Measurements from ENCODE around the gene CNIH2.

CNIH2 gene

DNA sequence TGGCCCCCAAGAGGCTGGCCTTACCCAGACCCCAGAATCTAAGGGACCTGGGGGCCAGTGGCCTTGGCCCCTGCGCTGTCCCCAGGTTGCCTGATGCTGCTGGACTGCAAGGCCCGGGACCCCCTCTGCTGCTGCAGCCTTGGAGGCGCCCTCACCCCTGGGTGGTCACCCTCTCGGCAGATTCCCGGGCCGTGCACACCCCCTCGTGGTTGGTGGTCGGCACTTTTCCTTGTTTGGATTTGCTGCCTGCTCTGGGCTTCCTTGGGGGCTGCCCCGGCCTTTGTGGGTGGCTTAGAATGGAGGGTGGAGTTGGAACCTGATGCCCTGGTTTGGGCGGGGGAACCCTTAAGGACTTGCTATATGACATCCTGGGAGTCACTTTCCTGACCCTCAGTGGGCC is 53.0 kb downstream of the CNIH2 start:
- no peak overlapping the region for H3K4me3 Mint-ChIP-seq
- H3K9me3 Mint-ChIP-seq = no peaks in the 10 kb centered on the region
- peak overlapping the region; percentile 23 for H3K27ac Mint-ChIP-seq

GRCh38 chr11:66331542-66332370 is 53.8 kb downstream of the CNIH2 start:
- no peak overlapping the region for H3K27ac Mint-ChIP-seq
- ATAC-seq (no peak), DNase-seq (ENCODE audit: low spot score in 2 of 2) (no peak)
- no peaks in the 10 kb centered on the region for H3K9me3 Mint-ChIP-seq
- H3K36me3 Mint-ChIP-seq = peaks cover 6% of the 10 kb centered on the region
- peaks cover 35% of the 10 kb centered on the region for H3K4me1 Mint-ChIP-seq
- H3K4me3 Mint-ChIP-seq = no peak overlapping the region

More for the DNA sequence above, 53.0 kb downstream of the CNIH2 start:
- Mint-ChIP-seq H3K4me1 (peaks cover 35% of the 10 kb centered on the region), H3K36me3 (no peaks in the 10 kb centered on the region)
- ATAC-seq (no peak), DNase-seq (ENCODE audit: low spot score in 2 of 2) (no peak)

- no peaks in the 10 kb centered on the region for H3K9me3 Mint-ChIP-seq
- no peak overlapping the region for H3K27ac Mint-ChIP-seq
- H3K36me3 Mint-ChIP-seq = peaks cover 14% of the 10 kb centered on the region
- no peak overlapping the region for H3K4me3 Mint-ChIP-seq
- H3K4me1 Mint-ChIP-seq = peaks cover 37% of the 10 kb centered on the region
- ATAC-seq = no peak
- DNase-seq (ENCODE audit: low spot score in 2 of 2) = no peak
These were observed 54.6 kb downstream of the CNIH2 start for GRCh38 chr11:66332371-66333219.

GRCh38 chr11:66333220-66333877 is 55.4 kb downstream of the CNIH2 start:
- Mint-ChIP-seq H3K9me3 (no peaks in the 10 kb centered on the region), H3K4me3 (no peak overlapping the region), H3K36me3 (peaks cover 18% of the 10 kb centered on the region), H3K27ac (no peak overlapping the region), H3K4me1 (peaks cover 34% of the 10 kb centered on the region)
- DNase-seq (ENCODE audit: low spot score in 2 of 2) = no peak
- ATAC-seq = no peak

Data from stimulated activated effector memory CD8-positive, alpha-beta T cell treated with anti-CD3 and anti-CD28 coated beads, Interleukin-12 subunit alpha, Interleukin-12 subunit beta, amount 100 ng/mL, for 72 hours (primary cell).